Measurements from ENCODE around the gene EID3.

DNA sequence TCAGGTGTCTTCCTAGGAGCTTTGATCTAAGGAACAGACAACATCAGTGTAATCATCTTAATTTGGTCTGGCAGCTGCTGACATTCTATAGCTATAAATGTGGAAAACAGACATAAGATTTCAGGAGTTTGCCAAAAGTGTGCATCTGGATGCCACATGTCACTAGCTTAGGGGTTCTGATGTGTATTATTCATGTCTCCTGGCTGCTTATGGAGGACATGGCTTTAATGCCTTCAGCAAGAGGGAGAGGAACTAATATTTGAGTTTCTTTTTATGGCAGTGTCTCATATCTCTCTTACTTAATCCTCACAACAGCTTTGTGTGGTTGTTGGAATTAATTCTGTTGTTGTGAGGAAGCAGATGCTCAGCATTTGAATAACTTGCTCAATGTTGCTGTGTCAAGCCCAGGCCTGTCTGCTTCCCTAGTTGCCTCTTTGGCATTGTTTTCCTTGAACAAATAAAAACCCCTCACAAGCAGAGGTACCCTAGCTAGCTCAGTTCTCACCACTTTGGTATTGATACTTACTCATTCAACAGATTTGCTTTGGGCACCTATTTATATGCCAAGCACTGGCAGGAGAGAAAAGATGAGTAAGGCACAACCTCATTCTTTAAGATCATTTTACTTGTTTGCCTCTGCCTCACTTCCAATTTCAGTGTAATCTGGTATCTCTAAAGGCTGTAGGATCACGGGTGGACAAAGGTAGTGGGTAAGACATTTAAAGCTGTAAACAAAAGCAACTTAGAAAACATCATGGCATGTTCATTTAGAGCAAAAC, 39.8 kb upstream of the EID3 start:
- TF ChIP-seq, protein P1, sequence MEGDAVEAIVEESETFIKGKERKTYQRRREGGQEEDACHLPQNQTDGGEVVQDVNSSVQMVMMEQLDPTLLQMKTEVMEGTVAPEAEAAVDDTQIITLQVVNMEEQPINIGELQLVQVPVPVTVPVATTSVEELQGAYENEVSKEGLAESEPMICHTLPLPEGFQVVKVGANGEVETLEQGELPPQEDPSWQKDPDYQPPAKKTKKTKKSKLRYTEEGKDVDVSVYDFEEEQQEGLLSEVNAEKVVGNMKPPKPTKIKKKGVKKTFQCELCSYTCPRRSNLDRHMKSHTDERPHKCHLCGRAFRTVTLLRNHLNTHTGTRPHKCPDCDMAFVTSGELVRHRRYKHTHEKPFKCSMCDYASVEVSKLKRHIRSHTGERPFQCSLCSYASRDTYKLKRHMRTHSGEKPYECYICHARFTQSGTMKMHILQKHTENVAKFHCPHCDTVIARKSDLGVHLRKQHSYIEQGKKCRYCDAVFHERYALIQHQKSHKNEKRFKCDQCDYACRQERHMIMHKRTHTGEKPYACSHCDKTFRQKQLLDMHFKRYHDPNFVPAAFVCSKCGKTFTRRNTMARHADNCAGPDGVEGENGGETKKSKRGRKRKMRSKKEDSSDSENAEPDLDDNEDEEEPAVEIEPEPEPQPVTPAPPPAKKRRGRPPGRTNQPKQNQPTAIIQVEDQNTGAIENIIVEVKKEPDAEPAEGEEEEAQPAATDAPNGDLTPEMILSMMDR (conservative IDR thresholded peaks at IDR 0.05 in 1 of 2, IDR thresholded peaks at IDR 0.05 in 1 of 2; ENCODE audit: low read depth in 1 of 2, low read length in 2 of 2), result no peak
- TF ChIP-seq EZH2 (IDR thresholded peaks at IDR 0.05; ENCODE audit: low read length, missing control alignments), result no peak

Data from fibroblast of lung (primary cell).